GM10847 (cell line): ENCODE results near the gene EFCC1.

Experiments
- POLR2A ChIP-seq: IDR thresholded peaks from 2 replicates; pipeline ENCODE4 v1.6.1; 2011; ENCODE audit not compliant: insufficient read length; ENCODE audit errors: extremely low read depth

The EFCC1 gene

GRCh38 chr3:129031476-129032215 lies 30.5 kb downstream of the EFCC1 start:
- no peak for TF ChIP-seq POLR2A

DNA sequence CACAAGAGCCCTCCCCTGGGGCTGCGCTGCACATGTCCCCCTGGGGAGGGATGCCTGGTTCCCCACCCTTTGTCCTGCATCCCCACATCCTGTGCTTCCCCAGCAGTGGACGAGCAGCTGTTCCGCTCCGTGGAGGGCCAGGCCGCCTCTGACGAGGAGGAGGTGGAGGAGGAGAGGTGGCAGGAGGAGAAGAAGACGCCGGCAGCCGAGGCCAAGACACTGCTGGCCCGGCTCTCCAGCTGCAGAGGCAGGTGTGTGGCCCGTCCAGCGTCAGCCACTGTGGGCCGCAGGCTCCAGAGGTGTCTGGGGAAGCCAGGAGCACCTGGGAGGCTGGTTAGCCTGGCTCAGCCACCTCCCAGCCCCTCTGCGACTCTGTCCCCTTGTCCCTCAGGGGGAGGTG lies 31.6 kb downstream of the EFCC1 start:
- no peak for TF ChIP-seq POLR2A

GRCh38 chr3:129033151-129033550 lies 32.0 kb downstream of the EFCC1 start:
- TF ChIP-seq POLR2A, result no peak

GRCh38 chr3:129033633-129034321 lies 32.7 kb downstream of the EFCC1 start:
- no peak for TF ChIP-seq POLR2A

- TF ChIP-seq POLR2A, result no peak
Measured at GRCh38 chr3:129034642-129035041, 33.5 kb downstream of the EFCC1 start.

DNA sequence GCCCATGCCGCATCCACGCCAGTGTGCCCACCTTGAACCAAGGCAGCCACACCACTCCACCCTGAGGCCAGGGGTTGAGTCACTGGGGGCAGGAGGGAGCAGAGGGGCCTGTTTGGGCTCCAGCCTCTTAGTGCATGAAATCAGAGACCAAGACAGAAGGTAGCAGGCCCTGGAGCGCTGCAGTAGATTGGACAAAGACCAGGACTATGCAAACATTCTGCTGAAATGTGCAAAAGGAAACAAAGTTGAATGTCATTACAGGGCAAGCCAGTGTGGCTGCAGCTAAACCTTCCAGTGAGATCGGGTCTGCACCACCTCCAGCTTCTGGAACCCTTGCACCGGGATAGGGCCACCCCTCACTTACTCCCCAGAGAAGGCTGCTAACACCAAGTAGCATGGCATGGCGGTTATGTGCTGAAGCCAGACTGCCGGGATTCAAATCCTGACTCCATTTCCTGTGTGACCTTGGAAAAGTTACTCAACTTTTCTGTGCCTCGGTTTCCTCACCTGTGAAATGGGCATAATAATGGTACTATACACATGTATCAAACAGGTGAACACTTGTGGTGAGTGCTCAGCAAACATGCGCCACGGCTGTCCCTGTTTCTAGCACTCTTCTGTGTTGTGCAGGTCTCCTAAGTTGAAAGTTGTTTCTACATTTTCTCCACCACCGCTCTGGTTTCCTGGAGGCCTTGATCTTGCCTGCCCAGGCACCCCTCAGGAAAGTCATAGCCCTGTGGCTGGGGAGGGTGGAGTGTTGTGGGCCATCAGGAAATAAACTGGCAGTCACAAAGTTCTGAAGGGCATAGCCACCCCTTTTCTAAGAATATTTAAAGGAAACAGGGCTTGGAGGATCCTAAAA lies 34.5 kb downstream of the EFCC1 start:
- no peak for TF ChIP-seq POLR2A

GRCh38 chr3:129036222-129037092 lies 35.4 kb downstream of the EFCC1 start:
- no peak for TF ChIP-seq POLR2A

DNA sequence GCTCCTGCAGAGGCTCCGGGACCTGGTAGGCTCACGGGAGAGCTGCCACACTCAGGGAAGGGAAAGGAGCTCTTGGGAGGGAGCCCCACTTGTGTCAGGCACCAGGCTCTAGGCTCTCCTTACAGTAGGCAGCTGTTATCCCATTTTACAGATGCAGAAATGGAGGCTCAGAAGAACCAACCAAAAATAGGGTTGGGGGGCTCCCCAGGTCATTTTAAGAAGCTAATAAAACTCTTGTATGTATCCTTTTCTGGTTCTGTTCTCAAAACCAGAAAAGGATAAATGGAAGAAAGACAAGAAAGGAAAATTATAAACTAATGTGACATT lies 36.0 kb downstream of the EFCC1 start:
- no peak for TF ChIP-seq POLR2A

- no peak for TF ChIP-seq POLR2A
Measured at GRCh38 chr3:129038121-129038855, 37.2 kb downstream of the EFCC1 start.

- no peak for TF ChIP-seq POLR2A
Measured at GRCh38 chr3:129039271-129040038, 38.4 kb downstream of the EFCC1 start.

GRCh38 chr3:129040039-129040336 lies 38.9 kb downstream of the EFCC1 start:
- no peak for TF ChIP-seq POLR2A

DNA sequence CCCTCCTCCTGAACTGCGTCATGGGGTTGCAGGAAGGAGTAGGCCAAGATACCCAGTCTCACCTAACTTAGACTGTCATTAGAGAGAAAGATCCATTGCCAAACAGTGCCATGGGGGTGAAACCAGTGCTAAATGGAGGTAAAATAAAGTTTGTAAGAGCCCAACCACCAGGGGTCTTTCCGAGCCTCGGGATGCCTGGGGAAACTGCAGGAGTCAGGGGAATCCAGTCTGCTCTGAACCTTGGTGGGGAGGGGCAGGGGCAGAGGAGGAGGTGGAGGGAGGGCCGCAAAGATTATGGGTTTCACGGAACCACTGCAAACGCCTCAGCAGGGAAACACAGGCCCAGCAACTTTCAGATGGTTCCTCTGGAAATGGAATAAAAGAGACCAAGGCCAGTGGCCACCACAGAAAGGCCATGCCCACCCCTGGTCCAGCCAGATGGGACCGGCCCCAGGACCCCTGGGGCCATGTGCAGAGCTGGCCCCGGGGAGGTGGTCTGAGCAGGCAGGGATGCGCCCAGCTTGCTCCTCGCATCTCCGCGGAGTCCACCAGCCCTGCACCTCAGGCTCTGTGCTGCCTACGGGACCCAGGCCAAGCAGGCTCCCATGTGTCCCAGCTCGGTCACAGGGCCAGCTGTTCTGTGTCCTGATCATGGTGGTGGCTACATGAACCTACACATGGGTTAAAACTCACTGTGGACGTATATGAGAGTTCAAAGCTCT lies 39.6 kb downstream of the EFCC1 start:
- no peak for TF ChIP-seq POLR2A

DNA sequence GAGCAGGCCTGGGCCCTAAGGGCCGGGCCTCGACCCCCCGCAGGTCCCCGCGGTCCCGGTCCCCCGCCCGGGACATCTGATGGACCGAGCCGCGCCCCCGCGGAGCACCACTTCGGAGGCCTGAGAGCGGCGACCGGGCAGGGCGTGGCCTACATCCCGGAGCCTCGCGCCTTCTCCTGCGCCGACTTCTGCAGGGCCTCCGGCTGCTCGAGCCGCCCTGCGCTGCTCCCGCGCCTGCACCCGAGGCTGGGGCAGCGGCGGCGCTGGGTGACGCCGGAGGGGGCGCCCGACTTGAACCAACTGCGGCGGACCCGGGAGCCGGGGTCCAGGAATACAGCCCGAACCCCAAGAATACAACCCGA lies 44.6 kb downstream of the EFCC1 start:
- no peak for TF ChIP-seq POLR2A
